Measurements from ENCODE around the gene DISP3. TPM values are rescaled to one million over a fixed set of nuclear protein-coding genes. Genes with fewer than 3 reads are reported as not detected.

Gene DISP3
- polyA plus RNA-seq, 6 donors from 2014 or later = 0.05 to 0.09 (median 0.05) TPM; not detected in 2

DNA sequence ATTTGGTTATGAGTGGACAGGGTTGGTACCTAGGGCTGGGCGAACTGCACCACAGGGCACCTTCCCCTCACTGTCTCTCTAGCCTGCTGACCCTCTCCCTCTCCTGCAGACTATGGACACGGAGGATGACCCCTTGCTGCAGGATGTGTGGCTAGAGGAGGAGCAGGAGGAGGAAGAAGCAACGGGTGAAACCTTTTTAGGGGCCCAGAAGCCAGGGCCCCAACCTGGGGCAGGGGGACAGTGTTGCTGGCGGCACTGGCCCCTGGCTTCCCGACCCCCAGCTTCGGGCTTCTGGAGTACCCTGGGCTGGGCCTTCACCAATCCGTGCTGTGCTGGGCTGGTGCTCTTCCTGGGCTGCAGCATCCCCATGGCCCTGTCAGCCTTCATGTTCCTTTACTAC lies 21.9 kb downstream of the DISP3 start:
- peak overlapping the region in 1 of 8 donors; percentile 1 for H3K4me3 Mint-ChIP-seq
- H3K36me3 Mint-ChIP-seq = peaks cover 0 to 23% of the 10 kb centered on the region in 2 donors
- peaks cover 0 to 7% (median 0%) of the 10 kb centered on the region in 3 donors for H3K4me1 Mint-ChIP-seq
- H3K27ac Mint-ChIP-seq = no peak overlapping the region
- H3K27me3 Mint-ChIP-seq = peaks cover 16 to 51% (median 49%) of the 10 kb centered on the region in 3 donors
- ATAC-seq (ENCODE audit: low read depth in 2 of 2) (no peak), DNase-seq (no peak)
- H3K9me3 Mint-ChIP-seq = peaks cover 7 to 44% (median 22%) of the 10 kb centered on the region in 7 donors

DNA sequence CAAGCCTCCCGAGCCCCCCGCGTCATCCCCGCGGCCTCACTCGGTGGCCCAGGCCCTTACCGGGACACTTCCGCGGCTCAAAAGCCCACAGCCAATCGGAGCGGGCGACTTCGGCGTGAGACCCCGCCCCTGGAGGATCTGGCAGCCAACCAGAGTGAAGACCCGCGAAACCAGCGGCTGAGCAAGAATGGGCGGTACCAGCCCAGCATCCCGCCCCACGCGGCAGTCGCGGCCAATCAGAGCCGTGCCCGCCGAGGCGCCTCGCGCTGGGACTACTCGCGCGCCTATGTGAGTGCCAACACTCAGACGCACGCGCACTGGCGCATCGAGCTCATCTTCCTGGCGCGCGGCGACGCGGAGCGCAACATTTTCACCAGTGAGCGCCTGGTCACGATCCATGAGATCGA lies 22.5 kb downstream of the DISP3 start:
- ATAC-seq (ENCODE audit: low read depth in 2 of 2) (peak; percentile 41 to 58), DNase-seq (peak; percentile 7)
- H3K27me3 Mint-ChIP-seq = peaks cover 14 to 51% (median 49%) of the 10 kb centered on the region in 3 donors
- H3K4me3 Mint-ChIP-seq = peak overlapping the region in 2 of 8 donors; percentile 29 to 75
- peaks cover 13 to 50% (median 27%) of the 10 kb centered on the region in 7 donors for H3K9me3 Mint-ChIP-seq
- H3K4me1 Mint-ChIP-seq = peaks cover 0 to 7% (median 0%) of the 10 kb centered on the region in 3 donors
- H3K27ac Mint-ChIP-seq = no peak overlapping the region
- peaks cover 0 to 29% of the 10 kb centered on the region in 2 donors for H3K36me3 Mint-ChIP-seq

DNA sequence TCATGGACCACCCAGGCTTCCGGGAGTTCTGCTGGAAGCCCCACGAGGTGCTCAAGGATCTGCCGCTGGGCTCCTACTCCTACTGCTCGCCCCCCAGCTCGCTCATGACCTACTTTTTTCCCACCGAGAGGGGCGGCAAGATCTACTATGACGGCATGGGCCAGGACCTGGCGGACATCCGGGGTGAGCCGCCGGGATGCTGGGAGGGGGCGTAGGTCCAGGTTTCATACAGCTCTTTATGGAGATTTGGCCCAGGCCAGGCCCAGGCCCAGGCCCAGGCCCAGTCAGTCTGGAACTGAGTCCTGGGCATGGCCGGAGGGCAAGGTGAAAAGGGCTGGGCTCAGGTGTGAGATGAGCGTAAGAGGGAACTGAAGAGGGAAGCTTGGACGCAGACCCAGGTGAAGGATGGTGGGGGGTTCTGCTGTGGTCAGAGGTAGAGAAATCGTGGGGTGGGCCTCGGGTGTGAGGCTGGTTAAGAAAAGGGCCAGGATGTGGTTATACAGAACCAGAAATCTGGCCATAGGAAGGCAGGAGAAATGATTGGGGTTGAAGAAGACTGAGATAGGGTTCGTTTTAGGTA lies 23.0 kb downstream of the DISP3 start:
- H3K27ac Mint-ChIP-seq = peak overlapping the region in 1 of 6 donors; percentile 61

DNA sequence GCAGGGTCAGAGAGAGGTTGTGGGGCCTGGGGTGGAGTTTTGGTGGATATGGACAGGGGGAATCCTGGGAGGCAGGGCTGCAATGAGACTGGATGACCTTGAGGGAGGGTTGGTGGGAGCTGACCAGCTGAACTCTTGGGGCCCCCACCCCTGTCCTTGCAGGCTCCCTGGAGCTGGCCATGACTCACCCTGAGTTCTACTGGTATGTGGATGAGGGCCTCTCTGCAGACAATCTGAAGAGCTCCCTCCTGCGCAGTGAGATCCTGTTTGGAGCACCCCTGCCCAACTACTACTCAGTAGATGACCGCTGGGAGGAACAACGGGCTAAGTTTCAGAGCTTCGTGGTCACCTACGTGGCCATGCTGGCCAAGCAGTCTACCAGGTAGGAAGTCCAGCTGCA lies 23.6 kb downstream of the DISP3 start:
- no peak for DNase-seq
- Mint-ChIP-seq H3K27me3 (peaks cover 12 to 51% (median 49%) of the 10 kb centered on the region in 3 donors), H3K27ac (no peak overlapping the region), H3K4me3 (no peak overlapping the region), H3K9me3 (peaks cover 13 to 61% (median 36%) of the 10 kb centered on the region in 7 donors), H3K36me3 (peaks cover 0 to 32% of the 10 kb centered on the region in 2 donors), H3K4me1 (peaks cover 0 to 7% (median 0%) of the 10 kb centered on the region in 3 donors)
- no peak for ATAC-seq (ENCODE audit: low read depth in 2 of 2)

More for the DNA sequence above, 23.0 kb downstream of the DISP3 start:
- peaks cover 0 to 32% of the 10 kb centered on the region in 2 donors for H3K36me3 Mint-ChIP-seq
- peak overlapping the region in 2 of 8 donors; percentile 72 to 75 for H3K4me3 Mint-ChIP-seq
- H3K27me3 Mint-ChIP-seq = peaks cover 14 to 51% (median 49%) of the 10 kb centered on the region in 3 donors
- ATAC-seq (ENCODE audit: low read depth in 2 of 2) (no peak), DNase-seq (no peak)
- H3K4me1 Mint-ChIP-seq = peaks cover 0 to 7% (median 0%) of the 10 kb centered on the region in 3 donors
- H3K9me3 Mint-ChIP-seq = peaks cover 13 to 55% (median 31%) of the 10 kb centered on the region in 7 donors

DNA sequence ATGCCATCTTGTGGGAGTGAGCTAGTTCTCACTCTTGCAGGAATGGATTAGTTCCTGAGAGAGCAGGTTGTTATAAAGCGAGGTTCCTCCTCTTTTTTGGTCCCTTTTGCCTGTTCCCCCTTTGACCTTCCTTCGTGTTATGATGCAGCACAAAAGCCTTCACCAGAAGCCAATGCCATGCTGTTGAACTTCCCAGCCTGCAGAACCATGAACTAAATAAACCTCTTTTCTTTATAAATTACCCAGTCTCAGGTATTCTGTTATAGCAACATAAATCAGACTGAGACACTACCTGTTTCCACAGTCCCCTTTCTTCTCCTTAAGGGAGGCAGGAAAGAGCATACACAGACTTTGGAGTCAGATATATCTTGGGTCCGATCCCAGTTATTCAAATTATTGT lies 25.6 kb downstream of the DISP3 start:
- Mint-ChIP-seq H3K27ac (no peak overlapping the region), H3K27me3 (peaks cover 5 to 33% (median 28%) of the 10 kb centered on the region in 3 donors), H3K4me1 (peaks cover 0 to 7% (median 0%) of the 10 kb centered on the region in 3 donors), H3K36me3 (peaks cover 9 to 32% of the 10 kb centered on the region in 2 donors), H3K9me3 (peaks cover 13 to 77% (median 40%) of the 10 kb centered on the region in 7 donors), H3K4me3 (no peak overlapping the region)
- DNase-seq (no peak), ATAC-seq (ENCODE audit: low read depth in 2 of 2) (no peak)

DNA sequence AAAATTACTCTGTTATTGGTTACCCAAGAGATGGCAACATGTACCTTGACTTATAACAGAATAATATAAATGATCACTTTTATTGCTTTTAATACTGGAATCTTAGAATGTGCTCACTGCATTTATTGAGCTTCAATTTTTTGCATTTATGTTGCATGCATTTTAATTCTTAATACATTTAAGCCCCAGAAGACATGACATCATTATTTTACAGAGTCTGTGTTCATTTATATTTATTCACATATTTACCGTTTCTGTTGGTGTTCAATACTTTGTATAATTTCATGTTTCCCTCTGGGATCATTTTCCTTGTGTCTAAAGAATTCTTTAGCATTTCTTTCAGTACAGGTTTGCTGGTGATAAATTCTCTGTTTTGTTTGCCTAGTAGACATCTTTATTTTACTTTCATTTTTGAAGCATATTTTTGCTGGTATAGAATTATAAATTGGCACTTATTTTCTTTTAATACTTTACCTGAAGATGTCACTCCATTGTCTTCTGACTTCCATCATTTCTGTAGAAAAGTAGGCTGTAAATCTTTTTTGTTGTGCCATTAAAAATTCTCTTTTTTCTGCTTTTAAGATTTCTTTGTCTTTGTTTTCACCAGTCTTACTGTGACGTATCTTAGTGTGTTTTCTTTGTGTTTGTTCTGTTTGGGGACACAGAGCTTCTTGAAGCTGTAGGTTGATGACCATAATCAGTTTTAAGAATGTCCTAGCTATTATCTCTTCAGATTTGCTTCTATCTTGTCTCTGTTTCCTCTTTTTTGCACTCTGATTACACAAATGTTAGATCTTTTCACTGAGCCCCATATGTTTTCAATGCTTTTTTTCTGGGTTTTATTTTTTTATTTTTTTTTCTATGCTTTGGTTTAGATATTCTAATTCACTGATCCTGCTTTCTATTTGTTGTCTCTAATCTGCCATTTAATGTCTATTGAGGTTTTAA lies 26.9 kb downstream of the DISP3 start:
- H3K4me1 Mint-ChIP-seq = peaks cover 0 to 7% (median 0%) of the 10 kb centered on the region in 3 donors
- peak overlapping the region in 1 of 6 donors; percentile 67 for H3K27ac Mint-ChIP-seq
- DNase-seq (no peak), ATAC-seq (ENCODE audit: low read depth in 2 of 2) (no peak)
- peaks cover 10 to 32% of the 10 kb centered on the region in 2 donors for H3K36me3 Mint-ChIP-seq
- H3K9me3 Mint-ChIP-seq = peaks cover 13 to 72% (median 40%) of the 10 kb centered on the region in 7 donors
- H3K4me3 Mint-ChIP-seq = no peak overlapping the region
- peaks cover 0 to 23% (median 15%) of the 10 kb centered on the region in 3 donors for H3K27me3 Mint-ChIP-seq

DNA sequence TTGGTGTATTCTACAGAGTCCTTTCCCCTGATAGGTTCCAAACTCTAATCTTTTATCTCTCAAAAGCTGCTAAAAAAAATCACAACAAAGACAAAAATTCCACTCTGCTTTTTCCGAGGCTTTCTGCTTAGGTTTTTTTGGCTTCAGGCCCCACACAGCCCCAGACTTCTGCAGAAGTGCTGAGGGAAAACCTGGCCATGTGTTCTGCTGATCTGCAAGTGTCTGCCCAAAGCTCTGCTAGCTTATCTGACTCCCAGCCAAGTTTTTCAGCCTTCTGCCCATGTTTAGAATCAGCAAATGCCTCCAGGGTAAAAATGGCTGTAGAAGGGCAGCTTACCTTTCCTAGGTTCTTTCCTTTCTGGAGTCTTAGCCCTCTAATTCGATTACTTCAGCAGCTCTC lies 28.4 kb downstream of the DISP3 start:
- no peak overlapping the region for H3K4me3 Mint-ChIP-seq
- H3K9me3 Mint-ChIP-seq = peaks cover 9 to 83% (median 40%) of the 10 kb centered on the region in 7 donors
- peaks cover 3 to 16% (median 6%) of the 10 kb centered on the region in 3 donors for H3K27me3 Mint-ChIP-seq

DNA sequence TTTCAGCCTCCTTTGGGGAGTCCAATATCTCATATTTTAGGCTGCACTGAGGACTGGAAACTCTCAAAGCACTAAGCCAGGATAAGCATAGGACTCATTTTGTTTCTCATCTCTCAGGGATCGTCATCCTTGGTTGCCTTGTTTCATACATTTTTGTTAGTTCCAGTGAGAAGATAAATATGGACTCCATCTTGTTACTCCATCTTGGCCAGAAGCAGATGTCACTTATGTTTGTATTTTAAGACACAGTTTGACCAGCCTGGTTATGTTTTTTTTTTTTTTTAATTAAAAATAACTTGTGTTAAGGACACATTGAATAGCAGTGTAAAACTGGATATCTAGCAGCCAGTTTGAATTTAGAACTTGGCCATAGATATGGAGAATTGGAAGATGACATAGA lies 34.7 kb downstream of the DISP3 start:
- ATAC-seq (ENCODE audit: low read depth in 2 of 2) = no peak
- H3K4me1 Mint-ChIP-seq = peaks cover 0 to 1% (median 0%) of the 10 kb centered on the region in 3 donors
- peaks cover 16 to 36% (median 29%) of the 10 kb centered on the region in 3 donors for H3K27me3 Mint-ChIP-seq
- no peak overlapping the region for H3K4me3 Mint-ChIP-seq
- H3K36me3 Mint-ChIP-seq = peaks cover 15 to 20% of the 10 kb centered on the region in 2 donors
- no peak for DNase-seq
- no peak overlapping the region for H3K27ac Mint-ChIP-seq
- H3K9me3 Mint-ChIP-seq = peaks cover 4 to 49% (median 16%) of the 10 kb centered on the region in 7 donors

More for the DNA sequence above, 28.4 kb downstream of the DISP3 start:
- peaks cover 16 to 31% of the 10 kb centered on the region in 2 donors for H3K36me3 Mint-ChIP-seq
- DNase-seq (no peak), ATAC-seq (ENCODE audit: low read depth in 2 of 2) (no peak)
- no peak overlapping the region for H3K27ac Mint-ChIP-seq
- H3K4me1 Mint-ChIP-seq = peaks cover 0 to 1% (median 0%) of the 10 kb centered on the region in 3 donors

DNA sequence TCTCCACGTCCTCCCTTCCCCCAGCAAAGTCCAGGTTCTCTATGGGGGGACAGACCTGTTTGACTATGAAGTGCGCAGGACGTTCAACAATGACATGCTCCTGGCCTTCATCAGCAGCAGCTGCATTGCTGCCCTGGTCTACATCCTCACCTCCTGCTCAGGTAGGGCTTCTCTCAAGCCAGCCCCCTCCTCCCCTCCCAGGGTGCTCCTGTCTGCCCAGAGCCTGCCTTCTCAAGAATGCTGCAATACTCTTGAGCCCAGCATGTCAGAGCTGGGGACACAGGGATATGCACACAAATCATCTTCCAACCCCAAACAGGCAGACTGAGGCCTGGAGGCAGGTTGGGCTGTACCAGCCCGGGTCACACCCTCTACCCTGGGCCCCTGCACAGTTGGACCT lies 35.4 kb downstream of the DISP3 start:
- ATAC-seq (ENCODE audit: low read depth in 2 of 2) (no peak), DNase-seq (no peak)
- no peak overlapping the region for H3K4me3 Mint-ChIP-seq
- peaks cover 16 to 36% (median 29%) of the 10 kb centered on the region in 3 donors for H3K27me3 Mint-ChIP-seq
- peaks cover 0 to 1% (median 0%) of the 10 kb centered on the region in 3 donors for H3K4me1 Mint-ChIP-seq
- peaks cover 4 to 42% (median 16%) of the 10 kb centered on the region in 7 donors for H3K9me3 Mint-ChIP-seq
- peaks cover 14 to 15% of the 10 kb centered on the region in 2 donors for H3K36me3 Mint-ChIP-seq
- peak overlapping the region in 1 of 6 donors; percentile 72 for H3K27ac Mint-ChIP-seq

DNA sequence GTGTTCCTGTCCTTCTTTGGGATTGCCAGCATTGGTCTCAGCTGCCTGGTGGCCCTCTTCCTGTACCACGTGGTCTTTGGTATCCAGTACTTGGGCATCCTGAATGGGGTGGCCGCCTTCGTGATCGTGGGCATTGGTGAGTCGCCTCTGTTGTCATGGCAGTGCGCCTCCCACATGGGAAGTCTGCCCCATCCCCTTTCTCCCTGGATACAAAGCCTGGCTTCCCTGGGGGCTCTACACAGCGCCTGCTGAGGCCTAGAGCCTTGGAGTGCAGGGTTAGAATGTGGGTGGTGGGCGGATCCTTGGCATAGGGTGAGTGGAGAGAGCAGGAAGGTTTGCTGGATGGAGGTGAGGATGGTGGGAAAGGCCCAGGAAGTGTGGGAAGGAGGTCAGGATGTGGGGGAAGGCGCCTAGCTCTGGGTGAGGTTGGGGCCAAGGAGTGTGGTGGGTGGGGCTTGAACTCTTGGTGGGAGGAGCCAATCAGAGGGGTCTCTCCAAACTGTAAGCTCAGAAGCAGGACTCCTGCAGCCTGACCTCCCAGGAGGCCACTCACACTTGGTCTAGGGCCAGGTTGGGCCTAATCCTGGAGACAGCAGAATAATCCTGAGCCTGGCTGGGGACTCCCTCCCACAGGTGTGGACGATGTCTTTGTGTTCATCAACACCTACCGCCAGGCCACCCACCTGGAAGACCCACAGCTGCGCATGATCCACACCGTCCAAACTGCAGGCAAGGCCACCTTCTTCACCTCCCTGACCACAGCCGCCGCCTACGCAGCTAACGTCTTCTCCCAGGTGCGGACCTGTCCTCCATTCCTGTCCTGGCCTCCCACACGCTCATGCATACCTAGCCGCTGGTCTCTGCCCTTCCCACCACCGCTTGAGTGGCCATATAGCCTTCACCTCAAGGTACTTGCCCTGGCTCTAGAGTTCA lies 36.7 kb downstream of the DISP3 start:
- no peak for DNase-seq
- H3K27me3 Mint-ChIP-seq = peaks cover 16 to 36% (median 29%) of the 10 kb centered on the region in 3 donors
- H3K27ac Mint-ChIP-seq = no peak overlapping the region

DNA sequence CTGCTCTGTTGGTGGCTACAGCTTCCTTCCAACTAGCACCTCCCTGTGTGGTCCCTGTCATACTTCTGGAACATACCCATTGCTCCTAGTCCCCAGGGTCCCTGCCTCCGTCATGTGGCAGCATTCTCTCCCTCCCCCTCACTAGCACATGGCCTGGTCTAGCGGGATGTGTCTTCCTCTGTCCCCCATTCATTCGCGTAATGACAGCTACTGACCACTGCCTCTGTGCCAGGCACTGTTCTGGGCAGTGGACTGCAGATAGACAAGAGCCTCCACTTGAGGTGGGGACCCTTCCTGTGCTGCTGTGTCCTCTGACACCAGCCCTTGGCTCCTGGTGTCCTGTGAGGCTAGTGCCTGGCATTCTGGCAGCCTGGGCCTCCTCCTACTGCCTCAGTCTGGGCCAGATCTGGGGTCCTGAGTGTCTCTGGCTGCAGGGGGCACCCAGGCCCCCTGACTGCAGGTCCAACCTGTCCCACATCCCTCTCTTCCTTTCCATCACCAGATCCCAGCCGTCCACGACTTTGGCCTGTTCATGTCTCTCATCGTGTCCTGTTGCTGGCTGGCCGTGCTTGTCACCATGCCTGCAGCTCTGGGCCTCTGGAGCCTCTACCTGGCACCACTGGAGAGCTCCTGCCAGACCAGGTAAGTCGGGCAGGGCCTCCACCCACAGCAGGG lies 38.1 kb downstream of the DISP3 start:
- ATAC-seq (ENCODE audit: low read depth in 2 of 2) = no peak
- H3K4me1 Mint-ChIP-seq = peaks cover 0 to 1% (median 0%) of the 10 kb centered on the region in 3 donors
- peaks cover 4 to 21% (median 15%) of the 10 kb centered on the region in 7 donors for H3K9me3 Mint-ChIP-seq
- H3K27ac Mint-ChIP-seq = peak overlapping the region in 2 of 6 donors; percentile 1 to 17
- H3K4me3 Mint-ChIP-seq = no peak overlapping the region
- H3K36me3 Mint-ChIP-seq = peaks cover 6 to 9% of the 10 kb centered on the region in 2 donors
- DNase-seq = no peak
- H3K27me3 Mint-ChIP-seq = peaks cover 15 to 34% (median 30%) of the 10 kb centered on the region in 3 donors

More for the DNA sequence above, 36.7 kb downstream of the DISP3 start:
- no peak for ATAC-seq (ENCODE audit: low read depth in 2 of 2)
- Mint-ChIP-seq H3K36me3 (peaks cover 11 to 15% of the 10 kb centered on the region in 2 donors), H3K4me3 (peak overlapping the region in 1 of 8 donors; percentile 40), H3K9me3 (peaks cover 4 to 31% (median 16%) of the 10 kb centered on the region in 7 donors), H3K4me1 (peaks cover 0 to 1% (median 0%) of the 10 kb centered on the region in 3 donors)

Data from naive B cell (primary cell).